Mononuclear cell (primary cell): Measurements from ENCODE around the gene NRF1. TPM values are rescaled to one million over a fixed set of nuclear protein-coding genes. Genes with fewer than 3 reads are reported as not detected.

Experiments
- H3K27me3 ChIP-seq: 2 replicates; pipeline ENCODE4 v1.6.0; 2011; ENCODE audit warnings: low read length, control low read depth; ENCODE audit not compliant: insufficient read depth
- H3K4me1 ChIP-seq: 2 replicates; pipeline ENCODE4 v1.5.1; 2011; ENCODE audit warnings: mild to moderate bottlenecking, low read length, control low read depth; ENCODE audit not compliant: insufficient read depth
- H3K4me3 ChIP-seq: 2 replicates; pipeline ENCODE4 v1.5.1; 2011; ENCODE audit warnings: mild to moderate bottlenecking, low read length, moderate library complexity
- H3K9me3 ChIP-seq: 2 replicates; pipeline ENCODE4 v1.5.1; 2011; ENCODE audit warnings: low read depth, mild to moderate bottlenecking, control low read depth, low read length
- total RNA-seq: library from RNA; depleted of rRNA; stranded (reverse); fragments of >200 nt; gene quantifications from one replicate; pipeline ENCODE4 v1.2.3, GENCODE V29; 2012

The NRF1 gene
- total RNA-seq, 1 donor, result 34.5 TPM

- peaks cover 74% of the 10 kb centered on the region for H3K27me3 ChIP-seq
- peaks cover 52% of the 10 kb centered on the region for H3K4me1 ChIP-seq
- no peak overlapping the region for H3K4me3 ChIP-seq
- H3K9me3 ChIP-seq, result no peaks in the 10 kb centered on the region
Observed at GRCh38 chr7:129778770-129779601, 167.5 kb downstream of the NRF1 start.

- H3K4me1 ChIP-seq, result peaks cover 58% of the 10 kb centered on the region
- H3K27me3 ChIP-seq, result peaks cover 82% of the 10 kb centered on the region
- peak overlapping the region; percentile 16 for H3K4me3 ChIP-seq
- H3K9me3 ChIP-seq, result no peaks in the 10 kb centered on the region
Observed at GRCh38 chr7:129779602-129780256, 168.2 kb downstream of the NRF1 start.

- Histone ChIP-seq H3K27me3 (peaks cover 89% of the 10 kb centered on the region), H3K9me3 (no peaks in the 10 kb centered on the region), H3K4me1 (peaks cover 65% of the 10 kb centered on the region), H3K4me3 (peak overlapping the region; percentile 6)
Observed at GRCh38 chr7:129780257-129780973, 168.9 kb downstream of the NRF1 start.

- Histone ChIP-seq H3K9me3 (no peaks in the 10 kb centered on the region), H3K4me3 (no peak overlapping the region), H3K27me3 (peaks cover 93% of the 10 kb centered on the region), H3K4me1 (peaks cover 73% of the 10 kb centered on the region)
Observed at GRCh38 chr7:129780974-129781927, 169.7 kb downstream of the NRF1 start.

GRCh38 chr7:129781928-129782817, 170.7 kb downstream of the NRF1 start:
- Histone ChIP-seq H3K4me1 (peaks cover 73% of the 10 kb centered on the region), H3K27me3 (peaks cover 94% of the 10 kb centered on the region), H3K9me3 (no peaks in the 10 kb centered on the region), H3K4me3 (no peak overlapping the region)

- Histone ChIP-seq H3K9me3 (no peaks in the 10 kb centered on the region), H3K27me3 (peaks cover 91% of the 10 kb centered on the region), H3K4me1 (peaks cover 73% of the 10 kb centered on the region), H3K4me3 (no peak overlapping the region)
Observed at GRCh38 chr7:129782818-129783583, 171.5 kb downstream of the NRF1 start.

- Histone ChIP-seq H3K4me1 (peaks cover 72% of the 10 kb centered on the region), H3K4me3 (no peak overlapping the region), H3K9me3 (no peaks in the 10 kb centered on the region), H3K27me3 (peaks cover 85% of the 10 kb centered on the region)
Observed at GRCh38 chr7:129783584-129783919, 172.0 kb downstream of the NRF1 start.

- peaks cover 63% of the 10 kb centered on the region for H3K4me1 ChIP-seq
- no peaks in the 10 kb centered on the region for H3K9me3 ChIP-seq
- H3K27me3 ChIP-seq, result peaks cover 77% of the 10 kb centered on the region
- H3K4me3 ChIP-seq, result no peak overlapping the region
Observed at GRCh38 chr7:129784437-129784782, 172.9 kb downstream of the NRF1 start.

- no peak overlapping the region for H3K4me3 ChIP-seq
- H3K9me3 ChIP-seq, result no peaks in the 10 kb centered on the region
- peaks cover 57% of the 10 kb centered on the region for H3K4me1 ChIP-seq
Observed at GRCh38 chr7:129784783-129785684, 173.5 kb downstream of the NRF1 start.

GRCh38 chr7:129785685-129786514, 174.4 kb downstream of the NRF1 start:
- H3K9me3 ChIP-seq, result no peaks in the 10 kb centered on the region
- H3K4me1 ChIP-seq, result peaks cover 51% of the 10 kb centered on the region
- peaks cover 69% of the 10 kb centered on the region for H3K27me3 ChIP-seq
- no peak overlapping the region for H3K4me3 ChIP-seq

More at GRCh38 chr7:129784783-129785684, 173.5 kb downstream of the NRF1 start:
- peaks cover 72% of the 10 kb centered on the region for H3K27me3 ChIP-seq

- peaks cover 40% of the 10 kb centered on the region for H3K4me1 ChIP-seq
- peaks cover 58% of the 10 kb centered on the region for H3K27me3 ChIP-seq
- no peaks in the 10 kb centered on the region for H3K9me3 ChIP-seq
- H3K4me3 ChIP-seq, result no peak overlapping the region
Observed at GRCh38 chr7:129786825-129787563, 175.5 kb downstream of the NRF1 start.
